Activated CD4-positive, alpha-beta memory T cell treated with anti-CD3 and anti-CD28 coated beads, Interleukin-2, amount 10 ng/mL, durations not matched to agents 7 days and 5 days (primary cell): ENCODE measurements around the gene VPS33A. TPM values are rescaled to one million over a fixed set of nuclear protein-coding genes. Genes with fewer than 3 reads are reported as not detected.
"Not testable (repeated sequence)": the region's sequence is repeated elsewhere in the genome, so short reads cannot be mapped to it uniquely, and the experiment has no call there.

Experiments
- CTCF ChIA-PET: fragments of 350-600 bp; sonication (Branson Sonifier 250); formaldehyde crosslinking; loops from one replicate; lab custom pipeline; 2021; ENCODE audit warnings: antibody characterized with exemption, inconsistent platforms; lab: Charles Lee
- POLR2A ChIA-PET: fragments of 350-600 bp; sonication (Branson Sonifier 250); formaldehyde crosslinking; loops from one replicate; lab custom pipeline; 2021; ENCODE audit warnings: antibody characterized with exemption; lab: Charles Lee
- DNase-seq: peaks from one replicate; pipeline ENCODE4 v3.0.0-alpha.2; 2020
- H3K27ac Mint-ChIP-seq: one replicate; pipeline ENCODE4 v1.8.0; 2021; ENCODE audit warnings: mild to moderate bottlenecking, mixed read lengths
- H3K27me3 Mint-ChIP-seq: one replicate; pipeline ENCODE4 v1.8.0; 2021; ENCODE audit warnings: mixed read lengths
- H3K36me3 Mint-ChIP-seq: one replicate; pipeline ENCODE4 v1.8.0; 2021; ENCODE audit warnings: low read depth, mixed read lengths
- H3K4me1 Mint-ChIP-seq: one replicate; pipeline ENCODE4 v1.8.0; 2021; ENCODE audit warnings: mixed read lengths
- H3K4me3 Mint-ChIP-seq: one replicate; pipeline ENCODE4 v1.8.0; 2021; ENCODE audit warnings: mild to moderate bottlenecking, mixed read lengths
- H3K9me3 Mint-ChIP-seq: one replicate; pipeline ENCODE4 v1.8.0; 2021; ENCODE audit warnings: mixed read lengths
- total RNA-seq, 2 experiments: library from RNA; stranded (reverse); gene quantifications; one replicate each; pipeline ENCODE4 v1.2.3, GENCODE V29; 2021

Gene VPS33A
- total RNA-seq, 2 experiments from 2014 or later, result 29.8 to 30.6 TPM

GRCh38 chr12:122293081-122293480 lies 26.8 kb upstream of the VPS33A start:
- ChIA-PET POLR2A (no interaction called here), CTCF (no interaction called here)
- Mint-ChIP-seq H3K27ac (no peak overlapping the region), H3K4me1 (peaks cover 10% of the 10 kb centered on the region), H3K27me3 (no peaks in the 10 kb centered on the region), H3K4me3 (no peak overlapping the region), H3K9me3 (no peaks in the 10 kb centered on the region), H3K36me3 (peaks cover 25% of the 10 kb centered on the region)
- no peak for DNase-seq

- Mint-ChIP-seq H3K27me3 (no peaks in the 10 kb centered on the region), H3K27ac (no peak overlapping the region), H3K4me1 (peaks cover 14% of the 10 kb centered on the region), H3K36me3 (peaks cover 20% of the 10 kb centered on the region), H3K4me3 (no peak overlapping the region), H3K9me3 (no peaks in the 10 kb centered on the region)
- ChIA-PET POLR2A (no interaction called here), CTCF (no interaction called here)
- DNase-seq, result no peak
Measured at GRCh38 chr12:122291431-122291830, 25.1 kb upstream of the VPS33A start.

GRCh38 chr12:122283680-122284079 lies 17.4 kb upstream of the VPS33A start:
- H3K36me3 Mint-ChIP-seq, result peaks cover 16% of the 10 kb centered on the region
- no peak for DNase-seq
- CTCF ChIA-PET, result no interaction called here

GRCh38 chr12:122282061-122282460 lies 15.8 kb upstream of the VPS33A start:
- Mint-ChIP-seq H3K9me3 (no peaks in the 10 kb centered on the region), H3K4me3 (no peak overlapping the region), H3K27ac (no peak overlapping the region), H3K27me3 (no peaks in the 10 kb centered on the region), H3K4me1 (no peaks in the 10 kb centered on the region), H3K36me3 (peaks cover 13% of the 10 kb centered on the region)
- no peak for DNase-seq
- ChIA-PET CTCF (interaction anchor here (0.6 kb wide), 1 partner anchor 147 kb away, joined by 3 read pairs; no protein-coding TSS in a partner anchor), POLR2A (interaction anchor here (1.0 kb wide), 1 partner anchor 15 kb away, joined by 3 read pairs; no protein-coding TSS in a partner anchor)

More at GRCh38 chr12:122283680-122284079, 17.4 kb upstream of the VPS33A start:
- no peaks in the 10 kb centered on the region for H3K9me3 Mint-ChIP-seq
- no peak overlapping the region for H3K4me3 Mint-ChIP-seq
- H3K27ac Mint-ChIP-seq, result no peak overlapping the region
- H3K27me3 Mint-ChIP-seq, result no peaks in the 10 kb centered on the region
- POLR2A ChIA-PET, result no interaction called here
- peaks cover 8% of the 10 kb centered on the region for H3K4me1 Mint-ChIP-seq

- DNase-seq, result no peak
- ChIA-PET POLR2A (no interaction called here), CTCF (interaction anchor here (0.6 kb wide), 1 partner anchor 502 kb away, joined by 3 read pairs; no protein-coding TSS in a partner anchor)
- Mint-ChIP-seq H3K4me3 (no peak overlapping the region), H3K27ac (no peak overlapping the region), H3K27me3 (no peaks in the 10 kb centered on the region), H3K4me1 (no peaks in the 10 kb centered on the region), H3K36me3 (peaks cover 21% of the 10 kb centered on the region), H3K9me3 (no peaks in the 10 kb centered on the region)
Measured at GRCh38 chr12:122276242-122276641, 9.9 kb upstream of the VPS33A start.

- Mint-ChIP-seq H3K27me3 (no peaks in the 10 kb centered on the region), H3K27ac (no peak overlapping the region), H3K36me3 (peaks cover 21% of the 10 kb centered on the region), H3K4me3 (no peak overlapping the region), H3K4me1 (no peaks in the 10 kb centered on the region), H3K9me3 (no peaks in the 10 kb centered on the region)
- DNase-seq, result no peak
- ChIA-PET POLR2A (no interaction called here), CTCF (interaction anchor here (0.6 kb wide), 1 partner anchor 16 kb away, joined by 3 read pairs; no protein-coding TSS in a partner anchor)
Measured at GRCh38 chr12:122275459-122275858, 9.2 kb upstream of the VPS33A start.

- Mint-ChIP-seq H3K27me3 (peaks cover 3% of the 10 kb centered on the region), H3K36me3 (peaks cover 26% of the 10 kb centered on the region), H3K9me3 (no peaks in the 10 kb centered on the region), H3K4me1 (peaks cover 26% of the 10 kb centered on the region), H3K4me3 (peak overlapping the region; percentile 94), H3K27ac (peak overlapping the region; percentile 97)
- ChIA-PET CTCF (interaction anchor here (0.9 to 2.5 kb wide), 3 partner anchors 9 to 70 kb away, joined by 3 to 24 read pairs (median 3); partner anchors contain the start of gene DIABLO), POLR2A (interaction anchor here (0.9 to 4.4 kb wide), 7 partner anchors 15 to 261 kb away, joined by 3 to 50 read pairs (median 6); partner anchors contain the start of genes DIABLO, KNTC1, RSRC2 and ZCCHC8)
- no peak for DNase-seq
Measured at GRCh38 chr12:122265886-122266229, 436 bp downstream of the VPS33A start.

- H3K27ac Mint-ChIP-seq, result peak overlapping the region; percentile 97
- H3K36me3 Mint-ChIP-seq, result peaks cover 28% of the 10 kb centered on the region
- peak overlapping the region; percentile 94 for H3K4me3 Mint-ChIP-seq
- peaks cover 3% of the 10 kb centered on the region for H3K27me3 Mint-ChIP-seq
- ChIA-PET POLR2A (interaction anchor here (0.9 to 4.4 kb wide), 7 partner anchors 15 to 261 kb away, joined by 3 to 50 read pairs (median 6); partner anchors contain the start of genes DIABLO, KNTC1, RSRC2 and ZCCHC8), CTCF (interaction anchor here (0.9 to 2.5 kb wide), 3 partner anchors 8 to 71 kb away, joined by 3 to 24 read pairs (median 3); partner anchors contain the start of gene DIABLO)
- H3K9me3 Mint-ChIP-seq, result no peaks in the 10 kb centered on the region
- H3K4me1 Mint-ChIP-seq, result peaks cover 26% of the 10 kb centered on the region
- no peak for DNase-seq
Measured at GRCh38 chr12:122265476-122265875, 818 bp downstream of the VPS33A start.

- POLR2A ChIA-PET, H3K27me3 Mint-ChIP-seq, DNase-seq, H3K4me3 Mint-ChIP-seq, H3K27ac Mint-ChIP-seq, H3K9me3 Mint-ChIP-seq: not testable (repeated sequence)
- CTCF ChIA-PET, result interaction anchor here (1.5 kb wide), 1 partner anchor 10 kb away, joined by 5 read pairs; no protein-coding TSS in a partner anchor
- Mint-ChIP-seq H3K36me3 (peaks cover 50% of the 10 kb centered on the region), H3K4me1 (peaks cover 22% of the 10 kb centered on the region)
Measured at GRCh38 chr12:122260735-122261134, 5.6 kb downstream of the VPS33A start.

GRCh38 chr12:122258939-122259338 lies 7.4 kb downstream of the VPS33A start:
- CTCF ChIA-PET, result interaction anchor here (0.6 to 0.7 kb wide), 2 partner anchors 16 to 20 kb away, joined by 3 read pairs; no protein-coding TSS in a partner anchor
- DNase-seq, H3K27ac Mint-ChIP-seq, H3K27me3 Mint-ChIP-seq, H3K9me3 Mint-ChIP-seq, H3K4me1 Mint-ChIP-seq, POLR2A ChIA-PET, H3K4me3 Mint-ChIP-seq: not testable (repeated sequence)
- peaks cover 50% of the 10 kb centered on the region for H3K36me3 Mint-ChIP-seq

GRCh38 chr12:122258462-122258861 lies 7.8 kb downstream of the VPS33A start:
- H3K27ac Mint-ChIP-seq, H3K4me1 Mint-ChIP-seq, CTCF ChIA-PET, POLR2A ChIA-PET, H3K27me3 Mint-ChIP-seq, DNase-seq, H3K4me3 Mint-ChIP-seq, H3K9me3 Mint-ChIP-seq: not testable (repeated sequence)
- H3K36me3 Mint-ChIP-seq, result peaks cover 47% of the 10 kb centered on the region

- Mint-ChIP-seq H3K27ac (no peak overlapping the region), H3K36me3 (peaks cover 16% of the 10 kb centered on the region), H3K4me1 (peaks cover 5% of the 10 kb centered on the region), H3K4me3 (no peak overlapping the region), H3K27me3 (no peaks in the 10 kb centered on the region), H3K9me3 (no peaks in the 10 kb centered on the region)
- ChIA-PET POLR2A (interaction anchor here (1.0 kb wide), 1 partner anchor 15 kb away, joined by 3 read pairs; no protein-coding TSS in a partner anchor), CTCF (interaction anchor here (2.1 kb wide), 1 partner anchor 10 kb away, joined by 5 read pairs; no protein-coding TSS in a partner anchor)
- no peak for DNase-seq
Measured at GRCh38 chr12:122250536-122250935, 15.8 kb downstream of the VPS33A start.

- peaks cover 6% of the 10 kb centered on the region for H3K4me1 Mint-ChIP-seq
- no peak overlapping the region for H3K4me3 Mint-ChIP-seq
- H3K27me3 Mint-ChIP-seq, result no peaks in the 10 kb centered on the region
- no peaks in the 10 kb centered on the region for H3K9me3 Mint-ChIP-seq
- CTCF ChIA-PET, result interaction anchor here (2.1 kb wide), 1 partner anchor 11 kb away, joined by 5 read pairs; no protein-coding TSS in a partner anchor
- POLR2A ChIA-PET, result no interaction called here
- no peak overlapping the region for H3K27ac Mint-ChIP-seq
- DNase-seq, result no peak
- H3K36me3 Mint-ChIP-seq, result peaks cover 16% of the 10 kb centered on the region
Measured at GRCh38 chr12:122250047-122250446, 16.2 kb downstream of the VPS33A start.
